SK-N-SH (cell line): ENCODE results near the gene SLC35B4. TPM values are rescaled to one million over a fixed set of nuclear protein-coding genes. Genes with fewer than 3 reads are reported as not detected.

ENCODE experiments used
- CTCF ChIA-PET: fragments of 300-600, 350-600 bp; formaldehyde crosslinking; extraction: SDS; loops from one replicate; lab custom pipeline; 2021; lab: Yijun Ruan, JAX
- POLR2A ChIA-PET: fragments of 350-600 bp; sonication (Branson Sonifier 250); formaldehyde crosslinking; extraction: SDS; loops from one replicate; lab custom pipeline; 2020; ENCODE audit warnings: antibody characterized with exemption, inconsistent platforms; lab: Yijun Ruan, JAX
- DNase-seq: peaks from one replicate; pipeline ENCODE4 v3.0.0; 2012
- H2AFZ ChIP-seq: fragments of 200-600 bp; sonication (generic); 2 replicates; pipeline ENCODE4 v1.8.1; 2016; ENCODE audit warnings: antibody characterized with exemption, mild to moderate bottlenecking, low read depth
- H3F3A ChIP-seq: fragments of 200-600 bp; sonication (generic); replicated peaks from 2 replicates; pipeline ENCODE3; 2016; ENCODE audit warnings: antibody characterized with exemption, mild to moderate bottlenecking; ENCODE audit not compliant: insufficient read depth
- H3K27ac ChIP-seq, 2 experiments: fragments of 200-500 bp in 1 of 2; fragments of 200-600 bp in 1 of 2; sonication (Bioruptor generic) in 1 of 2; sonication (generic), shearing (Covaris generic) in 1 of 2; 2 replicates each; pipeline versions ENCODE4 v1.5.1 to v1.6.1; 2014 to 2016; ENCODE audit warnings: low read depth in 2 of 2, inconsistent platforms in 1 of 2, low read length in 1 of 2, mild to moderate bottlenecking in 1 of 2, mixed read lengths in 1 of 2
- H3K27me3 ChIP-seq: fragments of 200-600 bp; sonication (generic), shearing (Covaris generic); 2 replicates; pipeline ENCODE4 v1.6.1; 2016; ENCODE audit warnings: mixed run types; ENCODE audit not compliant: insufficient read depth
- H3K36me3 ChIP-seq, 2 experiments: fragments of 200-500 bp in 1 of 2; fragments of 200-600 bp in 1 of 2; sonication (Bioruptor generic) in 1 of 2; sonication (generic) in 1 of 2; replicated peaks in 1 of 2; 2 replicates each; pipeline versions ENCODE3 to v1.5.1; 2014 to 2016; ENCODE audit warnings: low read length in 1 of 2, mild to moderate bottlenecking in 1 of 2; ENCODE audit not compliant: insufficient read depth in 2 of 2, control insufficient read depth in 1 of 2
- H3K4me1 ChIP-seq, 2 experiments: fragments of 200-500 bp in 1 of 2; fragments of 200-600 bp in 1 of 2; sonication (Bioruptor generic) in 1 of 2; sonication (generic), shearing (Covaris generic) in 1 of 2; 2 replicates each; pipeline versions ENCODE4 v1.5.1 to v1.6.1; 2014 to 2016; ENCODE audit warnings: low read depth in 1 of 2, low read length in 1 of 2, mixed run types in 1 of 2; ENCODE audit not compliant: insufficient read depth in 2 of 2, control insufficient read depth in 1 of 2
- H3K4me2 ChIP-seq: fragments of 200-600 bp; sonication (generic), shearing (Covaris generic); 2 replicates; pipeline ENCODE4 v1.6.1; 2017; ENCODE audit warnings: mixed run types
- H3K4me3 ChIP-seq, 2 experiments: fragments of 200-500 bp in 1 of 2; fragments of 200-600 bp in 1 of 2; sonication (Bioruptor generic) in 1 of 2; sonication (generic), shearing (Covaris generic) in 1 of 2; 2 replicates each; pipeline versions ENCODE4 v1.5.1 to v1.8.1; 2014 to 2016; ENCODE audit warnings: low read depth in 2 of 2, inconsistent platforms in 1 of 2, low read length in 1 of 2, mild to moderate bottlenecking in 1 of 2, mixed read lengths in 1 of 2, moderate library complexity in 1 of 2
- H3K79me2 ChIP-seq: fragments of 200-600 bp; sonication (generic); 2 replicates; pipeline ENCODE4 v1.8.1; 2017; ENCODE audit warnings: mild to moderate bottlenecking; ENCODE audit not compliant: insufficient read depth
- H3K9ac ChIP-seq: fragments of 200-600 bp; sonication (generic); 2 replicates; pipeline ENCODE4 v1.6.1; 2017; ENCODE audit warnings: mixed run types
- H3K9me2 ChIP-seq: fragments of 200-600 bp; sonication (generic); 2 replicates; pipeline ENCODE4 v1.6.1; 2017; ENCODE audit warnings: mixed run types
- H3K9me3 ChIP-seq: fragments of 200-600 bp; sonication (generic); 2 replicates; pipeline ENCODE4 v1.6.1; 2017; ENCODE audit warnings: mixed run types, mild to moderate bottlenecking, moderate library complexity
- H4K20me1 ChIP-seq: fragments of 200-600 bp; sonication (generic); 2 replicates; pipeline ENCODE4 v1.6.1; 2017; ENCODE audit warnings: mild to moderate bottlenecking, mixed run types; ENCODE audit not compliant: insufficient read depth
- CHD2 ChIP-seq: fragments of 150-350 bp; IDR thresholded peaks from 2 replicates; pipeline ENCODE4 v1.6.1; 2018; ENCODE audit warnings: low read length; ENCODE audit not compliant: partially characterized antibody
- FOXJ3 ChIP-seq: sonication (generic); formaldehyde crosslinking; IDR thresholded peaks from 2 replicates; pipeline ENCODE4 v1.5.1; 2020; ENCODE audit warnings: mild to moderate bottlenecking, missing genetic modification reagents
- MXI1 ChIP-seq: IDR thresholded peaks from 2 replicates; pipeline ENCODE4 v1.6.1; 2012; ENCODE audit warnings: mild to moderate bottlenecking, low read depth, low read length, improper control_type of control experiment
- NFIC ChIP-seq: IDR thresholded peaks from 2 replicates; pipeline ENCODE4 v1.4.0; 2012; ENCODE audit warnings: borderline replicate concordance
- NRF1 ChIP-seq: IDR thresholded peaks from 2 replicates; pipeline ENCODE4 v1.6.1; 2012; ENCODE audit warnings: low read depth, mild to moderate bottlenecking, low read length
- POLR2AphosphoS5 ChIP-seq: IDR thresholded peaks from 2 replicates; pipeline ENCODE4 v1.6.1; 2012; ENCODE audit warnings: low read depth, low read length
- RAD21 ChIP-seq: IDR thresholded peaks from 2 replicates; pipeline ENCODE4 v1.6.1; 2012; ENCODE audit warnings: mild to moderate bottlenecking, low read length
- RXRA ChIP-seq: IDR thresholded peaks from 2 replicates; pipeline ENCODE4 v1.4.0; 2012; ENCODE audit warnings: low read depth, mild to moderate bottlenecking, borderline replicate concordance
- SIN3A ChIP-seq: IDR thresholded peaks from 2 replicates; pipeline ENCODE4 v1.6.1; 2012; ENCODE audit warnings: low read depth, mild to moderate bottlenecking, low read length, moderate library complexity, borderline replicate concordance
- SMC3 ChIP-seq: IDR thresholded peaks from 2 replicates; pipeline ENCODE4 v1.6.1; 2012; ENCODE audit warnings: low read depth, low read length, improper control_type of control experiment
- TAF1 ChIP-seq: IDR thresholded peaks from 2 replicates; pipeline ENCODE4 v1.6.1; 2012; ENCODE audit warnings: low read depth, mild to moderate bottlenecking, low read length, moderate library complexity, borderline replicate concordance
- TEAD4 ChIP-seq: IDR thresholded peaks from 2 replicates; pipeline ENCODE4 v1.4.0; 2012; ENCODE audit warnings: mild to moderate bottlenecking, borderline replicate concordance; ENCODE audit not compliant: insufficient read depth
- YY1 ChIP-seq: IDR thresholded peaks from 2 replicates; pipeline ENCODE4 v1.4.0; 2012; ENCODE audit warnings: low read depth, mild to moderate bottlenecking
- ZBTB33 ChIP-seq: IDR thresholded peaks from 2 replicates; pipeline ENCODE4 v1.4.0; 2012; ENCODE audit warnings: low read depth, borderline replicate concordance
- WGBS: methylation state at CpG from one replicate; pipeline ENCODE4 v1.1.6; 2017; ENCODE audit warnings: low lambda C conversion rate; 5-methylcytosine and 5-hydroxymethylcytosine counted together
- polyA plus RNA-seq, 3 experiments: library from polyadenylated mRNA; depleted of rRNA; stranded (reverse); fragments of >200 nt; gene quantifications; 2 replicates each; pipeline ENCODE4 v1.2.3, GENCODE V29; 2012
- TF ChIP-seq, protein P1 (sequence below): fragments of 150-350 bp; IDR thresholded peaks from 2 replicates; pipeline ENCODE4 v1.6.1; 2016; ENCODE audit warnings: mild to moderate bottlenecking, low read depth, low read length
- TF ChIP-seq, protein P2 (sequence below): IDR thresholded peaks from 2 replicates; pipeline ENCODE4; 2012

The SLC35B4 gene
- polyA plus RNA-seq, 1 of the 3 experiments (the other 2 are of a cell fraction): 19.3 TPM

DNA sequence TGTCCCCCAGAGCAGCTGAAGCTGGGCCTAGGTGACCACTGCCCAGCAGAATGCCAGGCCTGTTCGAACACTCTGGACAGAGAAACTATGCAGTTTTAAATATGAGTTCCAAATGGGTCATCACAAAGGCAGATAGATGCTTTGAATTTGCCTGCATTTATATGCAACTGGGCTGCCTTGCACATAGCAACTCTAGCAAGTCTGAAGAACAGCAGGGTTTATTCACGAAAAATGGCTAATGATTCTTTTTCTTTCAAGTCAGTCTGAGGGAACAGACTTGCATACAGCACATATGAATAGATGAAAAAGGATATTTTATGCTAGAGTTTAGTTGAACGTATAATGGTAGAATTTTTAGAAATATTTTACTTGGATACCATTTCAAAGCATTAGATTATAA lies 68.5 kb downstream of the SLC35B4 start:
- Histone ChIP-seq H3K4me3 (no peak overlapping the region), H2AFZ (no peak overlapping the region), H3K9me3 (no peaks in the 10 kb centered on the region), H3K4me2 (no peak overlapping the region), H3K79me2 (no peaks in the 10 kb centered on the region), H3K4me1 (peaks cover 0 to 11% of the 10 kb centered on the region in 2 experiments; a peak in 1 of 4 replicates), H4K20me1 (no peaks in the 10 kb centered on the region), H3K9me2 (no peaks in the 10 kb centered on the region), H3K9ac (no peak overlapping the region), H3K27ac (no peak overlapping the region), H3K36me3 (no peaks in the 10 kb centered on the region), H3F3A (no peaks in the 10 kb centered on the region), H3K27me3 (no peaks in the 10 kb centered on the region)
- no peak for DNase-seq
- TF ChIP-seq NRF1: no peak
- no peak for TF ChIP-seq RAD21
- no peak for TF ChIP-seq POLR2AphosphoS5
- no peak for TF ChIP-seq YY1
- TF ChIP-seq, protein P1, sequence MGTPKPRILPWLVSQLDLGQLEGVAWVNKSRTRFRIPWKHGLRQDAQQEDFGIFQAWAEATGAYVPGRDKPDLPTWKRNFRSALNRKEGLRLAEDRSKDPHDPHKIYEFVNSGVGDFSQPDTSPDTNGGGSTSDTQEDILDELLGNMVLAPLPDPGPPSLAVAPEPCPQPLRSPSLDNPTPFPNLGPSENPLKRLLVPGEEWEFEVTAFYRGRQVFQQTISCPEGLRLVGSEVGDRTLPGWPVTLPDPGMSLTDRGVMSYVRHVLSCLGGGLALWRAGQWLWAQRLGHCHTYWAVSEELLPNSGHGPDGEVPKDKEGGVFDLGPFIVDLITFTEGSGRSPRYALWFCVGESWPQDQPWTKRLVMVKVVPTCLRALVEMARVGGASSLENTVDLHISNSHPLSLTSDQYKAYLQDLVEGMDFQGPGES: no peak
- no peak for TF ChIP-seq SIN3A
- TF ChIP-seq, protein P2, sequence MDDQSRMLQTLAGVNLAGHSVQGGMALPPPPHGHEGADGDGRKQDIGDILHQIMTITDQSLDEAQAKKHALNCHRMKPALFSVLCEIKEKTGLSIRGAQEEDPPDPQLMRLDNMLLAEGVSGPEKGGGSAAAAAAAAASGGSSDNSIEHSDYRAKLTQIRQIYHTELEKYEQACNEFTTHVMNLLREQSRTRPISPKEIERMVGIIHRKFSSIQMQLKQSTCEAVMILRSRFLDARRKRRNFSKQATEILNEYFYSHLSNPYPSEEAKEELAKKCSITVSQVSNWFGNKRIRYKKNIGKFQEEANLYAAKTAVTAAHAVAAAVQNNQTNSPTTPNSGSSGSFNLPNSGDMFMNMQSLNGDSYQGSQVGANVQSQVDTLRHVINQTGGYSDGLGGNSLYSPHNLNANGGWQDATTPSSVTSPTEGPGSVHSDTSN: no peak
- TF ChIP-seq FOXJ3 (CRISPR knock-in tag): no peak
- no peak for TF ChIP-seq MXI1
- TF ChIP-seq TEAD4: no peak
- no peak for TF ChIP-seq TAF1
- no peak for TF ChIP-seq CHD2
- no peak for TF ChIP-seq ZBTB33
- no peak for TF ChIP-seq RXRA
- TF ChIP-seq SMC3: no peak
- no peak for TF ChIP-seq NFIC
- ChIA-PET CTCF (no interaction called here), POLR2A (no interaction called here)
- WGBS: 36% methylated on average over 3 of the region's 3 CpGs
